Measurements from ENCODE around the gene FCF1. TPM values are rescaled to one million over a fixed set of nuclear protein-coding genes. Genes with fewer than 3 reads are reported as not detected.

The FCF1 gene
- polyA plus RNA-seq, 3 donors = 14.8 to 22.6 (median 17.5) TPM

GRCh38 chr14:74710480-74710879 lies 2.5 kb upstream of the FCF1 start:
- Histone ChIP-seq H3K4me1 (ENCODE audit: control insufficient read depth in 1 of 2, insufficient read depth in 2 of 2, low read length in 2 of 2) (peaks cover 25 to 35% of the 10 kb centered on the region in 2 donors), H2AFZ (ENCODE audit: insufficient read depth, low read depth, low read length, poor library complexity, severe bottlenecking) (no peak overlapping the region), H3K27ac (ENCODE audit: low read depth in 1 of 2, low read length in 2 of 2) (no peak overlapping the region), H3K9ac (ENCODE audit: insufficient read depth, low read length, poor library complexity, severe bottlenecking) (no peak overlapping the region), H3K36me3 (replicated peaks in 1 of 2; ENCODE audit: control insufficient read depth in 1 of 2, insufficient read depth in 2 of 2, low read length in 2 of 2) (peaks cover 3% of the 10 kb centered on the region in 2 donors), H4K20me1 (ENCODE audit: insufficient read depth, low read length) (peaks cover 47% of the 10 kb centered on the region), H3K4me2 (replicated peaks; ENCODE audit: extremely low read depth, low read length, poor library complexity, severe bottlenecking) (no peak overlapping the region), H3K9me3 (replicated peaks in 1 of 2; ENCODE audit: control insufficient read depth in 1 of 2, insufficient read depth in 1 of 2, low read length in 2 of 2) (no peaks in the 10 kb centered on the region), H3K27me3 (ENCODE audit: control insufficient read depth in 2 of 2, insufficient read depth in 2 of 2, low read length in 2 of 2) (no peaks in the 10 kb centered on the region), H3K4me3 (replicated peaks in 1 of 3; ENCODE audit: low read depth in 2 of 3, low read length in 3 of 3) (no peak overlapping the region), H3K79me2 (ENCODE audit: insufficient read depth, low read length) (peaks cover 88% of the 10 kb centered on the region)
- no CpG with 5 or more reads among the region's 1 CpG for WGBS (ENCODE audit: insufficient coverage)
- H3K9me3 Mint-ChIP-seq = no peaks in the 10 kb centered on the region
- DNase-seq = no peak
- peaks cover 0 to 3% (median 0%) of the 10 kb centered on the region in 3 donors for H3K27me3 Mint-ChIP-seq (ENCODE audit: low read depth in 3 of 3)
- H3K4me3 Mint-ChIP-seq = no peak overlapping the region
- no peak overlapping the region for H3K27ac Mint-ChIP-seq
- TF ChIP-seq, protein P1, sequence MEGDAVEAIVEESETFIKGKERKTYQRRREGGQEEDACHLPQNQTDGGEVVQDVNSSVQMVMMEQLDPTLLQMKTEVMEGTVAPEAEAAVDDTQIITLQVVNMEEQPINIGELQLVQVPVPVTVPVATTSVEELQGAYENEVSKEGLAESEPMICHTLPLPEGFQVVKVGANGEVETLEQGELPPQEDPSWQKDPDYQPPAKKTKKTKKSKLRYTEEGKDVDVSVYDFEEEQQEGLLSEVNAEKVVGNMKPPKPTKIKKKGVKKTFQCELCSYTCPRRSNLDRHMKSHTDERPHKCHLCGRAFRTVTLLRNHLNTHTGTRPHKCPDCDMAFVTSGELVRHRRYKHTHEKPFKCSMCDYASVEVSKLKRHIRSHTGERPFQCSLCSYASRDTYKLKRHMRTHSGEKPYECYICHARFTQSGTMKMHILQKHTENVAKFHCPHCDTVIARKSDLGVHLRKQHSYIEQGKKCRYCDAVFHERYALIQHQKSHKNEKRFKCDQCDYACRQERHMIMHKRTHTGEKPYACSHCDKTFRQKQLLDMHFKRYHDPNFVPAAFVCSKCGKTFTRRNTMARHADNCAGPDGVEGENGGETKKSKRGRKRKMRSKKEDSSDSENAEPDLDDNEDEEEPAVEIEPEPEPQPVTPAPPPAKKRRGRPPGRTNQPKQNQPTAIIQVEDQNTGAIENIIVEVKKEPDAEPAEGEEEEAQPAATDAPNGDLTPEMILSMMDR (IDR thresholded peaks at IDR 0.05) = no peak
- H3K4me1 Mint-ChIP-seq = peaks cover 43% of the 10 kb centered on the region
- intact Hi-C loops (cut with micrococcal nuclease) = loop anchor here (5.0 to 10.0 kb wide), 2 partner anchors 54 to 98 kb away; partner anchors contain the start of genes LTBP2 (in 1 of the 2) and YLPM1 (in 1 of the 2)
- H3K36me3 Mint-ChIP-seq = peaks cover 3 to 6% of the 10 kb centered on the region in 2 donors

GRCh38 chr14:74711651-74712050 lies 1.3 kb upstream of the FCF1 start:
- H3K36me3 ChIP-seq (replicated peaks in 1 of 2; ENCODE audit: control insufficient read depth in 1 of 2, insufficient read depth in 2 of 2, low read length in 2 of 2) = peaks cover 15% of the 10 kb centered on the region in 2 donors
- peak overlapping the region in 1 of 7 donors; percentile 97 for H3K27ac Mint-ChIP-seq
- H3K4me2 ChIP-seq (replicated peaks; ENCODE audit: extremely low read depth, low read length, poor library complexity, severe bottlenecking) = peak overlapping the region; percentile 83
- no peaks in the 10 kb centered on the region for H3K9me3 ChIP-seq (replicated peaks in 1 of 2; ENCODE audit: control insufficient read depth in 1 of 2, insufficient read depth in 1 of 2, low read length in 2 of 2)
- WGBS (ENCODE audit: insufficient coverage) = no CpG with 5 or more reads among the region's 5 CpGs
- H3K27me3 ChIP-seq (ENCODE audit: control insufficient read depth in 2 of 2, insufficient read depth in 2 of 2, low read length in 2 of 2) = no peaks in the 10 kb centered on the region
- H3K27me3 Mint-ChIP-seq (ENCODE audit: low read depth in 3 of 3) = peaks cover 0 to 3% (median 0%) of the 10 kb centered on the region in 3 donors
- H3K9ac ChIP-seq (ENCODE audit: insufficient read depth, low read length, poor library complexity, severe bottlenecking) = no peak overlapping the region
- H3K4me1 ChIP-seq (ENCODE audit: control insufficient read depth in 1 of 2, insufficient read depth in 2 of 2, low read length in 2 of 2) = peaks cover 19 to 27% of the 10 kb centered on the region in 2 donors
- H4K20me1 ChIP-seq (ENCODE audit: insufficient read depth, low read length) = peaks cover 36% of the 10 kb centered on the region
- TF ChIP-seq, protein P1 (IDR thresholded peaks at IDR 0.05) = no peak
- H3K36me3 Mint-ChIP-seq = peaks cover 15 to 18% of the 10 kb centered on the region in 2 donors
- peaks cover 76% of the 10 kb centered on the region for H3K79me2 ChIP-seq (ENCODE audit: insufficient read depth, low read length)
- H3K27ac ChIP-seq (ENCODE audit: low read depth in 1 of 2, low read length in 2 of 2) = no peak overlapping the region
- intact Hi-C loops (cut with micrococcal nuclease) = loop anchor here (2.0 to 10.0 kb wide), 4 partner anchors 53 to 99 kb away; partner anchors contain the start of genes LTBP2 (in 1 of the 2) and YLPM1 (in 1 of the 2)
- H3K4me3 ChIP-seq (replicated peaks in 1 of 3; ENCODE audit: low read depth in 2 of 3, low read length in 3 of 3) = peak overlapping the region in 1 of 3 experiments; percentile 95
- H3K9me3 Mint-ChIP-seq = no peaks in the 10 kb centered on the region
- no peak for DNase-seq
- H2AFZ ChIP-seq (ENCODE audit: insufficient read depth, low read depth, low read length, poor library complexity, severe bottlenecking) = no peak overlapping the region
- peaks cover 34% of the 10 kb centered on the region for H3K4me1 Mint-ChIP-seq
- H3K4me3 Mint-ChIP-seq = no peak overlapping the region
